MCF 10A (cell line): Measurements from ENCODE around the gene OPCML. TPM values are rescaled to one million over a fixed set of nuclear protein-coding genes. Genes with fewer than 3 reads are reported as not detected.

Source experiments
- BruUV-seq: library from RNA; stranded (reverse); fragments of 400-500 nt; replicated peaks from 2 replicates; lab custom pipeline; 2021; lab: Mats Ljungman, UMichigan
- CTCF ChIA-PET: fragments of 300-600 bp; sonication (Branson Sonifier 250); formaldehyde crosslinking; extraction: SDS; loops from one replicate; lab custom pipeline; 2021; ENCODE audit warnings: antibody characterized with exemption, inconsistent platforms; lab: Yijun Ruan, JAX
- POLR2A ChIA-PET: fragments of 300-600, 350-650 bp; sonication (Branson Sonifier 250); formaldehyde crosslinking; extraction: SDS; loops from one replicate; lab custom pipeline; 2020; ENCODE audit warnings: antibody characterized with exemption, inconsistent platforms; lab: Yijun Ruan, JAX
- DNase-seq: peaks from one replicate; pipeline ENCODE4 v3.0.0-alpha.2; 2018; ENCODE audit not compliant: unreplicated experiment
- H3K27ac Mint-ChIP-seq: one replicate; pipeline ENCODE4 v1.8.0; 2022; ENCODE audit warnings: mild to moderate bottlenecking, low read depth, mixed read lengths; ENCODE audit not compliant: unreplicated experiment
- H3K27me3 Mint-ChIP-seq: one replicate; pipeline ENCODE4 v1.8.0; 2022; ENCODE audit warnings: mixed read lengths; ENCODE audit not compliant: insufficient read depth, unreplicated experiment
- H3K36me3 Mint-ChIP-seq: one replicate; pipeline ENCODE4 v1.8.0; 2022; ENCODE audit warnings: mild to moderate bottlenecking, moderate library complexity, mixed read lengths; ENCODE audit not compliant: insufficient read depth, unreplicated experiment
- H3K4me1 Mint-ChIP-seq: one replicate; pipeline ENCODE4 v1.8.0; 2022; ENCODE audit warnings: mixed read lengths; ENCODE audit not compliant: insufficient read depth, unreplicated experiment
- H3K4me3 Mint-ChIP-seq: one replicate; pipeline ENCODE4 v1.8.0; 2022; ENCODE audit warnings: mild to moderate bottlenecking, moderate library complexity, mixed read lengths; ENCODE audit not compliant: unreplicated experiment
- H3K9me3 Mint-ChIP-seq: one replicate; pipeline ENCODE4 v1.8.0; 2022; ENCODE audit warnings: mixed read lengths; ENCODE audit not compliant: unreplicated experiment
- CTCF ChIP-seq: fragments of 200-600 bp; IDR thresholded peaks from one replicate; pipeline ENCODE4 v1.8.0; 2022; ENCODE audit warnings: antibody characterized with exemption, mild to moderate bottlenecking; ENCODE audit not compliant: unreplicated experiment
- intact Hi-C: fragments of 100-400 bp; cut with micrococcal nuclease; formaldehyde crosslinking; loops from 2 replicates; pipeline ENCODE4 v1.14.1; 2022
- total RNA-seq: library from RNA; stranded (reverse); gene quantifications from 2 replicates; pipeline ENCODE4 v1.2.3, GENCODE V29; 2022

OPCML gene
- total RNA-seq, 1 experiment from 2014 or later = not detected

GRCh38 chr11:132496341-132496740, 1036.0 kb downstream of the OPCML start:
- CTCF ChIA-PET = interaction anchor here (0.7 kb wide), 1 partner anchor 701 kb away, joined by 3 read pairs; no protein-coding TSS in a partner anchor
- DNase-seq = no peak
- H3K36me3 Mint-ChIP-seq = peaks cover under 1% of the 10 kb centered on the region
- no peak overlapping the region for H3K27ac Mint-ChIP-seq
- no peak for TF ChIP-seq CTCF
- POLR2A ChIA-PET = no interaction called here
- peaks cover 45% of the 10 kb centered on the region for H3K9me3 Mint-ChIP-seq
- intact Hi-C loops = no loop called here
- no peaks in the 10 kb centered on the region for H3K27me3 Mint-ChIP-seq
- no peak overlapping the region for H3K4me3 Mint-ChIP-seq
- no TSS peak for BruUV-seq
- H3K4me1 Mint-ChIP-seq = no peaks in the 10 kb centered on the region

GRCh38 chr11:132493801-132494200, 1038.5 kb downstream of the OPCML start:
- DNase-seq = no peak
- no peak for TF ChIP-seq CTCF
- no peaks in the 10 kb centered on the region for H3K4me1 Mint-ChIP-seq
- no peak overlapping the region for H3K4me3 Mint-ChIP-seq
- H3K36me3 Mint-ChIP-seq = peaks cover 4% of the 10 kb centered on the region
- intact Hi-C loops = no loop called here
- H3K9me3 Mint-ChIP-seq = peaks cover 49% of the 10 kb centered on the region
- CTCF ChIA-PET = no interaction called here
- H3K27ac Mint-ChIP-seq = no peak overlapping the region
- H3K27me3 Mint-ChIP-seq = no peaks in the 10 kb centered on the region
- POLR2A ChIA-PET = no interaction called here
- no TSS peak for BruUV-seq

- ChIA-PET CTCF (no interaction called here), POLR2A (no interaction called here)
- no peak for DNase-seq
- intact Hi-C loops = no loop called here
- no TSS peak for BruUV-seq
- H3K9me3 Mint-ChIP-seq = peaks cover 58% of the 10 kb centered on the region
- no peak for TF ChIP-seq CTCF
- no peaks in the 10 kb centered on the region for H3K27me3 Mint-ChIP-seq
- no peak overlapping the region for H3K27ac Mint-ChIP-seq
- H3K4me3 Mint-ChIP-seq = no peak overlapping the region
- H3K36me3 Mint-ChIP-seq = peaks cover 4% of the 10 kb centered on the region
- H3K4me1 Mint-ChIP-seq = no peaks in the 10 kb centered on the region
These were observed 1041.3 kb downstream of the OPCML start for GRCh38 chr11:132490978-132491377.

GRCh38 chr11:132486060-132486459, 1046.2 kb downstream of the OPCML start:
- no TSS peak for BruUV-seq
- CTCF ChIA-PET = no interaction called here
- peaks cover 1% of the 10 kb centered on the region for H3K36me3 Mint-ChIP-seq
- intact Hi-C loops = no loop called here
- DNase-seq = no peak
- peaks cover 33% of the 10 kb centered on the region for H3K9me3 Mint-ChIP-seq
- no peak for TF ChIP-seq CTCF
- H3K4me3 Mint-ChIP-seq = no peak overlapping the region
- no peaks in the 10 kb centered on the region for H3K4me1 Mint-ChIP-seq
- POLR2A ChIA-PET = no interaction called here
- no peak overlapping the region for H3K27ac Mint-ChIP-seq
- H3K27me3 Mint-ChIP-seq = no peaks in the 10 kb centered on the region
